Endothelial cell (in vitro differentiated cells): Measurements from ENCODE around the gene VMAC. TPM values are rescaled to one million over a fixed set of nuclear protein-coding genes. Genes with fewer than 3 reads are reported as not detected.

ENCODE experiments used
- DNase-seq: peaks from one replicate; pipeline ENCODE4 v3.0.0; 2021; ENCODE audit warnings: low spot score
- H3K27ac Mint-ChIP-seq: one replicate; pipeline ENCODE4 v1.8.0; 2021; ENCODE audit warnings: mixed read lengths, inconsistent platforms; ENCODE audit not compliant: unreplicated experiment
- H3K27me3 Mint-ChIP-seq: one replicate; pipeline ENCODE4 v1.8.0; 2021; ENCODE audit warnings: mild to moderate bottlenecking, moderate library complexity, mixed read lengths, inconsistent platforms; ENCODE audit not compliant: unreplicated experiment
- H3K36me3 Mint-ChIP-seq: one replicate; pipeline ENCODE4 v1.8.0; 2021; ENCODE audit warnings: mild to moderate bottlenecking, low read depth, mixed read lengths, inconsistent platforms; ENCODE audit not compliant: unreplicated experiment
- H3K4me1 Mint-ChIP-seq: one replicate; pipeline ENCODE4 v1.8.0; 2021; ENCODE audit warnings: mild to moderate bottlenecking, mixed read lengths, inconsistent platforms; ENCODE audit not compliant: unreplicated experiment
- H3K4me3 Mint-ChIP-seq: one replicate; pipeline ENCODE4 v1.8.0; 2021; ENCODE audit warnings: mild to moderate bottlenecking, mixed read lengths, inconsistent platforms; ENCODE audit not compliant: unreplicated experiment
- H3K9me3 Mint-ChIP-seq: one replicate; pipeline ENCODE4 v1.8.0; 2021; ENCODE audit warnings: mixed read lengths, inconsistent platforms; ENCODE audit not compliant: unreplicated experiment
- total RNA-seq: library from RNA; stranded (reverse); fragmentation: NEBNext Ultra II Directional; extraction: Animal tissue kit (Norgen Biotek cat#: 25700); gene quantifications from one replicate; pipeline ENCODE4 v1.2.1, GENCODE V29; 2021; ENCODE audit not compliant: unreplicated experiment
- TF ChIP-seq, protein P1 (sequence below): fragments of 200-600 bp; sonication (generic); IDR thresholded peaks from one replicate; pipeline ENCODE4 v1.5.0; 2021; ENCODE audit warnings: antibody characterized with exemption; ENCODE audit not compliant: unreplicated experiment

The VMAC gene
- total RNA-seq, 1 donor from 2014 or later: 8.9 TPM

DNA sequence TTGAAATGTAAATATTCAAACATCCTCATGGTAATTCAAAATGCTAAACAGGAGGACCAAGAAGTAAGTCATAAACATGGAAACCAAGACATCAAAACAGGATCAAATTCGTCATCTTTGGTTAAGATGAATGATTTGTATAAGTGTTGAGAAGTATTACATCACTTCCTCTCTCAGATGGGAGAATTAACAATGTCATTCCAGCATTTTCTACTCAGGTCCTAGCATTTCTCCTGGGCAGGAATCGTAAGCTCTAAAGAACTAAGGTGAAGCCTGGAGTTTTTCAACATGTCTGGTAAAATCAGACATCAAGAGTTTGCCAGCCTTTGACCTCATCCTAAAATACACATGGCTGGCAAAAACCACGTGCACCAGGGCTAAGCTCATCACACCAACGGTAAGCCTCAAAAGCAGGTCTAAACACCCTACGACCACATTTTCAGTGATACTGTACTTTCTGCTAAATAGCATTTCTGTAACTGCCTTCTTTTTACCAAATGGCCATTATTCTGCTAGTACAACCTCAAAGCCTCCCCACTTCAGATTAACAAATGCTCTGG is 48.4 kb downstream of the VMAC start:
- peaks cover 9% of the 10 kb centered on the region for H3K36me3 Mint-ChIP-seq
- no peak for DNase-seq
- peaks cover 64% of the 10 kb centered on the region for H3K4me1 Mint-ChIP-seq
- TF ChIP-seq, protein P1, sequence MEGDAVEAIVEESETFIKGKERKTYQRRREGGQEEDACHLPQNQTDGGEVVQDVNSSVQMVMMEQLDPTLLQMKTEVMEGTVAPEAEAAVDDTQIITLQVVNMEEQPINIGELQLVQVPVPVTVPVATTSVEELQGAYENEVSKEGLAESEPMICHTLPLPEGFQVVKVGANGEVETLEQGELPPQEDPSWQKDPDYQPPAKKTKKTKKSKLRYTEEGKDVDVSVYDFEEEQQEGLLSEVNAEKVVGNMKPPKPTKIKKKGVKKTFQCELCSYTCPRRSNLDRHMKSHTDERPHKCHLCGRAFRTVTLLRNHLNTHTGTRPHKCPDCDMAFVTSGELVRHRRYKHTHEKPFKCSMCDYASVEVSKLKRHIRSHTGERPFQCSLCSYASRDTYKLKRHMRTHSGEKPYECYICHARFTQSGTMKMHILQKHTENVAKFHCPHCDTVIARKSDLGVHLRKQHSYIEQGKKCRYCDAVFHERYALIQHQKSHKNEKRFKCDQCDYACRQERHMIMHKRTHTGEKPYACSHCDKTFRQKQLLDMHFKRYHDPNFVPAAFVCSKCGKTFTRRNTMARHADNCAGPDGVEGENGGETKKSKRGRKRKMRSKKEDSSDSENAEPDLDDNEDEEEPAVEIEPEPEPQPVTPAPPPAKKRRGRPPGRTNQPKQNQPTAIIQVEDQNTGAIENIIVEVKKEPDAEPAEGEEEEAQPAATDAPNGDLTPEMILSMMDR: no peak
- H3K4me3 Mint-ChIP-seq: peak overlapping the region; percentile 25
- H3K27me3 Mint-ChIP-seq: peaks cover 7% of the 10 kb centered on the region
- H3K27ac Mint-ChIP-seq: peak overlapping the region; percentile 48
- no peaks in the 10 kb centered on the region for H3K9me3 Mint-ChIP-seq

DNA sequence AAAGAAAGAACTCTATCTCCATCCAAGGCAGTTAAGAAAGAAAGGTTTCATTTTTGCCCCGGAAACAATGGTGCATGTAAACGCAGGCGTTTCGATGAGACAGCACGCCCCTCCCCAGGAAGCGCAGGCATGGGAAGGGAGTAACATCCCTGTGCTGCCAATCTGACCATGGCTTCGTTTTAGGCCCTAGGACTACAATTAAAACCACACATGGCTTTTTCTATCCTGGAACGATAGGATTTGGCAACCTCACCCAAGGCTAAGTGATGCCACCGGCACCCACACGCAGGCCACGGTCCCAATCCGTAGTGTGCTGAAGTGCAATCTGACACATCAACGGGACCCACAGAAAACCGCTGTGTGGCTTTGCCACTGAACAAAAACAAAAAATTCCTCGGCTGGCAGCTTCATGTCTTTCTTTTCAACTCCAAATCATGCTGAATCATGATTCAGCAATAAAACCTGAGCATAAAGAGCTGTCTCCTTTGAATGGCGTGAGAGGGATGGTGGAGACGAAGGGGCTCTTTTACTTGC is 49.1 kb downstream of the VMAC start:
- peaks cover 60% of the 10 kb centered on the region for H3K4me1 Mint-ChIP-seq
- H3K9me3 Mint-ChIP-seq: no peaks in the 10 kb centered on the region
- no peak overlapping the region for H3K27ac Mint-ChIP-seq
- H3K27me3 Mint-ChIP-seq: peaks cover 7% of the 10 kb centered on the region
- H3K36me3 Mint-ChIP-seq: peaks cover 10% of the 10 kb centered on the region
- no peak for DNase-seq
- H3K4me3 Mint-ChIP-seq: no peak overlapping the region
- TF ChIP-seq, protein P1: no peak

DNA sequence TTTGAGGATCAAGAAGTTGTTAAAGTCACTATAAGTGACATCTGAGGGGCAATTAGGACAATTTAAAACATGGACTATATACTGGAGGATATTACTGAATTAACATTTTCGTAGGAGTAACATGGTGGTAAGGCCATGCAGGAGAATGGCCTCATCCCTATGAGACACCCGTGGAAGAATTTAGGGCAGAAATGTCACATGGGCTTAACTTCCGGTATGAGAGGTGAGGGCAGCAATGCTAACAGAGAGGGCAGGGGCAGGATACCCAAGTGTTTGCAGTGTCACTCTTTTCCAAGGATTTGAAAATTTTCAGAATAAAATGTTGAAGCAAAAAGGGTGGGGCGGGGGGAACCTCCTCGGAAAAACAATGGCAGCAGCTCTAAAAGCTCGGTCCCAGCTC is 49.6 kb downstream of the VMAC start:
- Mint-ChIP-seq H3K27me3 (peaks cover 7% of the 10 kb centered on the region), H3K4me3 (no peak overlapping the region), H3K4me1 (peaks cover 55% of the 10 kb centered on the region), H3K36me3 (peaks cover 6% of the 10 kb centered on the region), H3K9me3 (no peaks in the 10 kb centered on the region), H3K27ac (peak overlapping the region; percentile 62)
- no peak for DNase-seq
- TF ChIP-seq, protein P1: no peak

DNA sequence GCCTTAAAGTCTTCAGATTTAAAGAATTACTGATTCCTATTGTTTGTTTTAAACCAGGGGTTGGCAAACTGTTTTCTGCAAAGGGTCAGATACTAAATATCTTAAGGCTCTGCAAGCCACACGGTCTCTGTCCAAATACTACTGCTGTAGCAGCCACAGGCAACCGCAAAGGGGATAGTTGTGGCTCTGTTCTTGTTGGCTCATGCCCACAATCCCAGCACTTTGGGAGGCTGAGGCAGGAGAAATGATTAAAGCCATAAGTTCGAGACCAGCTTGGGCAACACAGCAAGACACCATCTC is 50.9 kb downstream of the VMAC start:
- Mint-ChIP-seq H3K27me3 (peaks cover 10% of the 10 kb centered on the region), H3K27ac (no peak overlapping the region)
- TF ChIP-seq, protein P1: no peak

DNA sequence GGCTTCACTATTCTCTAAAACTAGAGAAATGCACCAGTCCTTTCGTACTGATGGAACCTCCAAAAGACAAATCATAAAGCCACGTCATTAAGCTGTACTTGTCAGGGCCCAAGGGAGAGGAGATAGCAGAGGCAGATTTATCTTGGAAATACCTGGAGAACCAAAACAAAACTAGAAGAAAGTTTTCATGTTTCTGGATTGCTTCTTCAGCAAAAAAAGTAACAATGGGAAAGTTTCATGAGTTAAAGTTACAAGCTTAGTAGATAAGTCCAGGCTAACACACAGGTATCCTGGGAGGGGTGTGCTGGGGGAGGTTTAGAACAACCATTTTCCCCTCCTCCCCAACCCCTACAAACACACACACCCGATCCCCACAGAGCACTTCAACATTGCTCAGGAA is 51.7 kb downstream of the VMAC start:
- H3K27me3 Mint-ChIP-seq: peaks cover 12% of the 10 kb centered on the region
- peaks cover 9% of the 10 kb centered on the region for H3K36me3 Mint-ChIP-seq
- H3K9me3 Mint-ChIP-seq: no peaks in the 10 kb centered on the region
- H3K4me1 Mint-ChIP-seq: peaks cover 48% of the 10 kb centered on the region
- no peak overlapping the region for H3K27ac Mint-ChIP-seq
- TF ChIP-seq, protein P1: no peak
- no peak overlapping the region for H3K4me3 Mint-ChIP-seq
- no peak for DNase-seq

More for the DNA sequence above, 50.9 kb downstream of the VMAC start:
- Mint-ChIP-seq H3K36me3 (peaks cover 9% of the 10 kb centered on the region), H3K4me3 (no peak overlapping the region), H3K9me3 (no peaks in the 10 kb centered on the region), H3K4me1 (peaks cover 48% of the 10 kb centered on the region)
- DNase-seq: no peak
